ENCODE measurements around the gene TRIM52.
"Not testable (repeated sequence)": the region's sequence is repeated elsewhere in the genome, so short reads cannot be mapped to it uniquely, and the experiment has no call there.

TRIM52 gene

GRCh38 chr5:181260720-181261319, at the start of gene TRIM52:
Gene TRIM52, minus strand, starts transcription at chr5:181261143. Its CDS starts 330 bp downstream, at chr5:181260813.
- DNase-seq (ENCODE audit: low read depth), result peak; percentile 82

DNA sequence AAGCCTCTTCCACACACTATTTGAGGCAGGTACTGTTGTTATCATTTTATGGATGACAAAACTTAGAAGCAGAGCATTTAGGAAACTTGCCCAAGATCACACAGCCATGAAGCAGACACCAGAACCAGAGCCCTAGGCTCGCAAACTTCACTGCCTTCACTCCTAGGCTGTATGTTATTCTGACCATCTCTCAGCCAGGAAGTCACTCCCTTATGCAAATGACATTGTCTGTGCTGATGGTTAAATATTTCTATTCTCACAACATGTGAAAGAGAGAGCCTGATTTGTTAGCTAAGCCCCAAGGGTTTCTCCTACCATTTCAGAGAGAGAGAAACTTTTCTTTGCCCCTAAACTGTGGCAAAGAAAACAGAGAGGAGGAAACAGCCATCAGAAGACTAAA, 26.4 kb upstream of the TRIM52 start:
- not testable (repeated sequence) for DNase-seq (ENCODE audit: low read depth)

DNA sequence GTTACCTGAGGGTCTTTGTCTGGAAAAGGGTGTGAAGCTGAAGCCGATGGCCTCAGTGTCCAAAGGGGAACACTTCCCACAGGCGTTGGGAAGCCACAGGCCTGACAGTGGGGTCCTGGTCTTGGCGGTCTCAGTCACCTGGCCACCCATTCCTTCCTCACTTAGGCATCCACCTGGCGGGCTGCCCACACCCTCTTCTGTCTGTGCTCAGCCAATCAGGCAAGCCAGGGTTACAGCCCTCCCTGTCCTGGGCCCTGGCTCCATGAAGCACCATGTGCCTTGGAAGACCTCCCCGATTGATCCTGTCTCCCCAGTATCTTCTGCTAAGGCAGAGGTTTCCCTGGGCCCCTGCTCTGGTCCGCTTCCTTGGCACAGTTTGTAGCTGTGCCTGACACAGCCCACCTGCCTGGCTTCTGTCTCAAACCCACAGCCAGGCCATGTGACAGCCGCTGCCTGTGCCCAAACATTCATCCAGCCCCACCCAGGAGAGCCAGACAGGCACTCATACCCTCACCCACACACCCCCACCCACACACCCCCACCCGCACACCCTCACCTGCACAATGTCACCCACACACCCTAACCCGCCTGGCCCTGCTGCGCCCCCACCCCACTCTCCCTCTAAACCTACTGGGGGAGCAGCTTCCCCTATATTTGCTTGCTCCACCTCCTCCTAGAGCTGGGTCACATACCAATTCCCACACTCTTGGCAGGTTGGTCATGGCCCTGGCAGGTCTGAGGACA, 25.2 kb upstream of the TRIM52 start:
- not testable (repeated sequence) for DNase-seq (ENCODE audit: low read depth)

DNA sequence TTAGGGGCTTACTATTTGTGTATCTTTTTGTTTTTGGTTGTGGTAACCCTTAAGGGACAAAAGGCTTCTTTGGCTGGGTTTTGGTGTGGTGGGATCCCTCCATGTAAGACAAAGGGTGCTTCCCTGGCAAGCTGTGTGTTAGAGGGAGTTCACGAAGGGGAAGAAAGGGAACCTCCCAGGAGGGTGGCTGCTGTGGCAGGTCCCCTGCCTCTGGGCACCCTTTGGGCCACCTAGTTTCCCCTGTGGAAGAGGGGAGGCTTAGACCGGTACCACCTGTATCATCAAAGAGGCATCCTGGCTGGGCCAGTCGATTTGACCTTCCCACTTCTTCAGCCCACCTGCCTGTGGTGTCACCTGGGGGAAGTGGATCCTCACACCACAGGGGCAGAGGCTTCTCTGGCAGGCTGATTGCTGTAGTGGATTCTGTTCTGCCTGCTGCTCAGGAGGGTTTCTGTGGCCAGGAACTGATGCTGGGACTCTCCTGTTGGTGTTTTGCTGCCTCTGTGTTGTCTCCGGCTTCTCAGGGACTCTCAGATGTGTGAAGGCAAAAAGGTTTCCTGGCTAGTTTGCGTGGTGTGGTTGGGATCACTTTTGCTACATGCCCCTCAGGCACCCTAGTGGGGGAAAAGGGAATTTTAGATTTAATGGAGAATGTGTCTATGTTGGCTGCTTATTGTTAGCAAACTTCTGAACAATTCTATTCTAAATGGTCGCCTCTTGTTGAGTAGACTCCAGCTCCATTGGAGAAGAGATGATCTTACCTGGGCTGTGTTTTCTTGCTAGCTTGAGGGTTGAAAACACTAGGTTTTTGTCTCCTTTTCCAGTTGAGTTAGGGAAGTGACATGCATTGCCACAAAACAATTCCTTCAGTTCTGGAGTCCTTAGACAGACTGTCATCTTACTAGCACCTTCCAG, 23.2 kb upstream of the TRIM52 start:
- not testable (repeated sequence) for DNase-seq (ENCODE audit: low read depth)

DNA sequence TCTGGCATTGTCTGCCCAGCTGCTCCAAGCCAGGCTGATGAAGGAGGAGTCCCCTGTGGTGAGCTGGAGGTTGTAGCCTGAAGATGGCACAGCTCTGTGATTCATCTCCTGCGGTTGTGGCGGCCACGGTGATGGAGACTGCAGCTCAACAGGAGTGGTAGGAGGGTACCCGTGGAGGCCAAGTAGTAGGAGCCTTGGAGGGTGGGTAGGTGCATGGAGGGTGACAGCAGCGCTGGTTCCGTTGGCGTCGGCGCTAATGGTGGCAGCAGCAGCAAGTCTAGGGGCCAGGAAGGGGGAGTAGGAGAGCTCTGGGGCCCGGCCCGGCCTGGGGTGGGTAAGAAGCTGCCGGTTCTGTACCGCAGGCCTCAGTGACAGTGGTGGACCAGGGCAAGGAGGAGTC, 22.4 kb upstream of the TRIM52 start:
- no peak for DNase-seq (ENCODE audit: low read depth)

DNA sequence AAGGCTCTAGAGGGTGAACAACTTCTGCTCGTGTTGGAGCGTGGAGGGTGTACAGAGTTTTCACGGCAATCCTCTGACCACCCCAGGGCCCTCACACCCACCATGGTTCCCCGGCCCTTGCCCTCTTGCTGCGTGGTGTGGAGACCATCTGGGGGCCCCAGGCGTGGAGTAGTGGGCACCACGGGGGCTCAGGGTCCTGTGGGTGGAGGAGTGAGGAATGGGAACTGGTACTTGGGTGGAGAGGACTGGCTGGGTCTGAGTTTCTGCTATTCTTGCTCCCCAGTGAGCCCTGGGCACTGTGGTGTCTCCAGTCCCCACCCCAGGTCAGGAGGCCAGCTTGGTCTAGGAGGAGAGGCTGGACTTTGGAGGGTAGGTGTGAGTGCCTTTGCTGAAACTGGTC, 21.9 kb upstream of the TRIM52 start:
- DNase-seq (ENCODE audit: low read depth), result no peak

GRCh38 chr5:181282415-181282814, 21.5 kb upstream of the TRIM52 start:
- DNase-seq (ENCODE audit: low read depth), result not testable (repeated sequence)

DNA sequence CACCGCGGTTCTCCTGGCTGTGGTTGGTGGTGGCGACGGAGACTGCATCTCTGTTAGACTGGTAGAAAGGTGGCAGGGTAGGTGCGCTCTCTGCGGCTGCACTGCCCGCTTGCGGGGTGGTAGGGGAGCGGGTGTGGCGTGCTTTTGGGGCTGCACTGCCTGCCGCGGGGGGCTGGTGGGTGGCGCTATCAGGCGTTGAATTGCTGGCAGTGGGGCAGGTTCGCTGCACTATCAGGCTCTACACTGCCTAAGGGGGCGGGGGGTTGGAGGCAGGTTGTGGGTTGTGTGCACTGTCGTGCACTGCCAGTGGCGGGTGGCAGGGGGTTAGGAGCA, 21.0 kb upstream of the TRIM52 start:
- DNase-seq (ENCODE audit: low read depth), result no peak

- DNase-seq (ENCODE audit: low read depth), result no peak
Observed at GRCh38 chr5:181281077-181281983, 20.4 kb upstream of the TRIM52 start.

GRCh38 chr5:181280251-181280762, 19.4 kb upstream of the TRIM52 start:
- no peak for DNase-seq (ENCODE audit: low read depth)

DNA sequence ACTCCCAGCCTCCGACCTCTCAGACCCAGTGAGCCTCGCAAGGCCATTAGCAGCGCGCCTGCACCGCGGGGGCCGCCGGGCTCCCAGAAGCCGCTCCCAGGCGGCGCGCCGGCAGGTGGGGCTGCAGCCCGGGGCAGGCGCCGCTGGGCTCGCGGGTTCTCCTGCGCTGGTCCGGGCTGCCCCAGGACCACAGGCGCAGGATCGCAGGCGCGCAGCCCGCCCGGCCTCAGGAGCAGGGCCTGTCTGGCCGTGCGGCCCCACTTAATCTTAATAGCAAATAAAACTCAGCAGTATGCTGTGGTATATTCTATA, 12.4 kb upstream of the TRIM52 start:
- DNase-seq (ENCODE audit: low read depth), result not testable (repeated sequence)

GRCh38 chr5:181271081-181271480, 10.1 kb upstream of the TRIM52 start:
- DNase-seq (ENCODE audit: low read depth), result no peak

DNA sequence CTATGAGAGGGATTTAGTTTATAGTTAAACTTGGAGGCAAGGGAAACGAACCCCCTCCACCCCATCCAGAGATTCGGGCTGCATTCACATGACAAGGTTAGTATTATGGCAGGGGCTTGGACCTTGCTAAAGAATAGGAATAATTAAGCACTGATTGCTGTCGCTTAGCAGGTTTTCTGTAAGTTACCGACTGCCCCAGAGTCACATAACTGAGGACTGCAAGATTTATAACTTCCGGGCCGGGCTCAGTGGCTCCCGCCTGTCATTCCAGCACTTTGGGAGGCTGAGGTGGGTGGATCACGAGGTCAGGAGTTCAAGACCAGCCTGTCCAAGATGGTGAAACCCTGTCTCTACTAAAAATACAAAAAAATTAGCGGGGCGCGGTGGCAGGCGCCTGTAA, 7.0 kb upstream of the TRIM52 start:
- not testable (repeated sequence) for DNase-seq (ENCODE audit: low read depth)

DNA sequence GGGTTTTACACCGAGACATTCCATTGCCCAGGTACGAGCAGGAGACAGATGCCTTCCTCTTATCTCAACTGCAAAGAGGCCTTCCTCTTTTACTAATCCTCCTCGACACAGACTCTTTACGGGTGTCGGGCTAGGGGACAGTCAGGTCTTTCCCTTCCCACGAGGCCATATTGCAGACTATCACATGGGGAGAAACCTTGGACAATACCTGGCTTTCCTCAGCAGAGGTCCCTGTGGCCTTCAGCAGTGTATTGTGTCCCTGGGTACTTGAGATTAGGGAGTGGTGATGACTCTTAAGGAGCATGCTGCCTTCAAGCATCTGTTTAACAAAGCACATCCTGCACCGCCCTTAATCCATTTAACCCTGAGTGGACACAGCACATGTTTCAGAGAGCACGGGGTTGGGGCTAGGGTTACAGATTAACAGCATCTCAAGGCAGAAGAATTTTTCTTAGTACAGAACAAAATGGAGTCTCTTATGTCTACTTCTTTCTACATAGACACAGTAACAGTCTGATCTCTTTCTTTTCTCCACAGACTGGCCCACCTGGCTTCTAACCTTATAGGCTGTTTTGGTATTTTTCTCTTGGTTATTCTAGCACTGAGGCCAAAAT, 6.5 kb upstream of the TRIM52 start:
- not testable (repeated sequence) for DNase-seq (ENCODE audit: low read depth)

DNA sequence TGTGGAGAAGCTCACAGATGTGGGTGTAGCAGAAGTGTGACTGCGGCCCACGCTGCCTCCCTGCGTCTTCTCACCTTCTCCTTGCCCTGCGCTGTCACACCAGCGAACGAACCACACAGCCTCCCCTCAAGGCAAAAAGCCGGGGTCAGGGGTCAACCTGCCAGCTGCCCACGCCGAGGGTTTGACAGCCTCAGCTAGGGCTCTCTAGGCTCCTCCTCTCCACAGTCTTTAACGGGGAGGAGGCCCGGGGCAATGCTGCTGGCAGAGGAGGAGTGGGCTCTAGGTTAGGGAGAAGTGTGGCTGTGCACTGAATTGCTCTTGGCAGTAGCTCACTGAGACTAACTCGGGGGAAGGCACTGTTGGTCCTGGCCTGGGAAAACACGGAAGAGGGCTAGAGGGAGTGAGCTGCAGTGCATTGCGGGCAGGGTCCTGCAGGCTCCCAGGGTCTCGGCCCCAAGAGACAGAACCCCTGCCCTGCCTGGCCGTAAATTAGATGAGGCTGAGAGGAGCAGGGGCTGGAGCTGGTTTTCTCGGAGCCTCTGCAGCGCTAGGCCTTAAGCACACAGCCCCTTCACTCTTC, 4.2 kb upstream of the TRIM52 start:
- DNase-seq (ENCODE audit: low read depth), result peak; percentile 47

GRCh38 chr5:181263633-181264032, 2.7 kb upstream of the TRIM52 start:
- DNase-seq (ENCODE audit: low read depth), result no peak

GRCh38 chr5:181261320-181262049, 542 bp upstream of the TRIM52 start:
- DNase-seq (ENCODE audit: low read depth), result peak; percentile 52

DNA sequence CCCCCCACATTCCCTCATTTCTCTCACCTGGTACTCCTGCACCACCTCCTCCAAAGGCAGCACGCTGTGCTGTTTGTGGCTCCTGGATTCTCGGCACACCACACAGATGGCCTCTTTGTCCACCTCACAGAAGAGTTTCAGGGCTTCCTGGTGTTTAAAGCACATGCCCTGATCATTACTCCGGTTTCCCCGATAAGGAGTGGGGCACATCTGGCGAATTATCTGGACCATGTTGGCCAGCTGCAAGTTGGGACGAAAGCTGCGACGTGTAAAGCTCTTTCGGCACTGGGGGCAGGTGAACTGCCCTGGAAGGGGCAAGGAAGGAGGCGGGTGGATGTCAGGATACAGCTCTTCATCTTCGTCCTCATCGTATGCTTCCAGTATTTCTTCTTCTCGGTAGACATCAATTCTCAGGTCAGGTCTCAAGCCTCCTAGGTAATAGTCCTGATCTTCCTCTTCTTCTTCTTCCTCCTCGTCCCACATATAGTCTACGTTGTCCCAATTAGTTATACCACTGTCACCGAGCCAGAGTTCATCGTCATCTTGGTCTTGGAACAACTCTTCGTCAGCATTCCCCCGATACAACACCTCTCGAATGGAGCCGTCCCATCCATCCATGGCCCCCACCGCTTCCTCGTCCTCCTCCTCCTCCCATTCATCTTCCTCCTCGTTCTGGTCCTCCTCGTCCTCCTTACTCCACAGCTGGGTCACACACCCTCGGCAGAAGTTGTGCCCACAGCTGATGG, 796 bp downstream of the TRIM52 start:
- DNase-seq (ENCODE audit: low read depth), result no peak

DNA sequence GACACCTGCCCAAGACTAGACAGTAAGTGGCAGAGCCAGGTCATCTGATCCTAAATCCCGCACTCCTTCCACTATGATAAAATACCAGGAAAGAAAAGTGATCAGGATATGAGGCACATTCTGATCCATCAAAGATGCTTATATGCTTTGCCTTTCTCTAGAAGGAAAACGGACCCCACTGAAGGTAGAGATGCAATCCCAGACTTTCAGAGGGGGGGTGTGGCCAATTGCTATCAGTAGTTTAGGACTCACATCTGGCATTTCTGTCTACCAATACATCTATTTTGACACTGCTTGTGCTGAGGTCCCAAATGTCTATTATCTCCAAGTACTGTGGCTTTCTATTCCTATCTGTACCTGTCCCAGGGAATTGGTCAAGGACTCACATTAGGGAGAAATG, 1.7 kb downstream of the TRIM52 start:
- no peak for DNase-seq (ENCODE audit: low read depth)
